K562 (cell line): ENCODE data around the gene UNKL. TPM values are rescaled to one million over a fixed set of nuclear protein-coding genes. Genes with fewer than 3 reads are reported as not detected.

Source experiments
- ATF7 ChIP-seq: fragments of 450-650 bp; IDR thresholded peaks from 2 replicates; pipeline ENCODE4 v1.7.1; 2014; ENCODE audit warnings: mild to moderate bottlenecking, moderate library complexity
- CXXC5 ChIP-seq: fragments of 250-450 bp; sonication (Bioruptor Pico); IDR thresholded peaks from 2 replicates; pipeline ENCODE4 v1.8.0; 2022; ENCODE audit warnings: inconsistent platforms, mild to moderate bottlenecking, moderate library complexity
- GTF2F1 ChIP-seq: IDR thresholded peaks from 2 replicates; pipeline ENCODE4 v1.6.1; 2011; ENCODE audit warnings: low read depth, low read length, improper control_type of control experiment
- KDM5B ChIP-seq: fragments of 200-600 bp; sonication (generic); IDR thresholded peaks from 2 replicates; pipeline ENCODE4 v1.6.1; 2012; ENCODE audit warnings: low read depth, mild to moderate bottlenecking, moderate library complexity, low read length, control low read depth, inconsistent platforms; ENCODE audit not compliant: insufficient replicate concordance
- NR2F6 ChIP-seq: fragments of 450-650 bp; formaldehyde crosslinking; IDR thresholded peaks from 2 replicates; pipeline ENCODE4 v1.4.0; 2020; ENCODE audit warnings: mild to moderate bottlenecking
- OTX1 ChIP-seq: fragments of 450-650 bp; formaldehyde crosslinking; IDR thresholded peaks from 2 replicates; pipeline ENCODE4 v1.4.0; 2022; ENCODE audit warnings: mild to moderate bottlenecking
- POLR2H ChIP-seq: IDR thresholded peaks from 2 replicates; pipeline ENCODE4 v1.6.1; 2016; ENCODE audit warnings: missing genetic modification characterization, low read depth, mild to moderate bottlenecking, control low read depth, missing compliant biosample characterization, moderate library complexity
- POU5F1 ChIP-seq: fragments of 150-350 bp; IDR thresholded peaks from 2 replicates; pipeline ENCODE4 v1.6.1; 2014; ENCODE audit warnings: borderline replicate concordance, low read length, low read depth, mild to moderate bottlenecking; ENCODE audit not compliant: partially characterized antibody
- RBM14 ChIP-seq: fragments of 200-400 bp; formaldehyde crosslinking; IDR thresholded peaks from 2 replicates; pipeline ENCODE4 v1.6.1; 2018; ENCODE audit warnings: low read depth, mild to moderate bottlenecking, low read length, moderate library complexity, borderline replicate concordance; ENCODE audit not compliant: insufficient read depth
- STAG1 ChIP-seq: sonication (generic); formaldehyde crosslinking; IDR thresholded peaks from 2 replicates; pipeline ENCODE4 v1.5.0; 2020; ENCODE audit warnings: missing genetic modification reagents, borderline replicate concordance
- ZFP1 ChIP-seq: fragments of 450-650 bp; formaldehyde crosslinking; IDR thresholded peaks from 2 replicates; pipeline ENCODE4 v1.4.0; 2020; ENCODE audit warnings: mild to moderate bottlenecking, mixed read lengths
- ZNF24 ChIP-seq: fragments of 450-650 bp; IDR thresholded peaks from 2 replicates; pipeline ENCODE4 v1.6.1; 2016
- ZNF408 ChIP-seq: fragments of 250-450 bp; sonication (Bioruptor Pico); IDR thresholded peaks from 2 replicates; pipeline ENCODE4 v1.4.0; 2020; ENCODE audit warnings: low read depth, mild to moderate bottlenecking, moderate library complexity
- ZNF75A ChIP-seq: fragments of 450-650 bp; formaldehyde crosslinking; IDR thresholded peaks from 2 replicates; pipeline ENCODE4 v1.4.0; 2020; ENCODE audit warnings: mild to moderate bottlenecking
- polyA plus RNA-seq, 8 experiments: library from polyadenylated mRNA; depleted of rRNA in 4 of 8; stranded (reverse) in 5 of 8; unstranded in 3 of 8; fragments of >200 nt; fragmentation: Nextera tagmentation in 2 of 8; fragmentation: Illumina TruSeq in 1 of 8; extraction: Ambion mirVana in 2 of 8; extraction: Trizol in 1 of 8; gene quantifications; 2 replicates each; pipeline versions ENCODE4 v1.2.1 to v1.2.3, GENCODE V29; 2011 to 2014; ENCODE audit warnings: inconsistent platforms in 1 of 8, missing spikeins in 1 of 8
- total RNA-seq, 7 experiments: library from RNA; depleted of rRNA in 6 of 7; stranded (reverse); fragments of >200 nt in 6 of 7; fragmentation: Illumina TruSeq in 2 of 7; extraction: Trizol in 2 of 7; gene quantifications; 2 replicates each; pipeline versions ENCODE4 v1.2.1 to v1.2.3, GENCODE V29; 2011 to 2021; ENCODE audit warnings: low replicate concordance in 1 of 7
- TF ChIP-seq, protein P1 (sequence below): sonication (generic); formaldehyde crosslinking; IDR thresholded peaks from 2 replicates; pipeline ENCODE4 v1.8.1; 2023; ENCODE audit warnings: mild to moderate bottlenecking, missing genetic modification reagents
- TF ChIP-seq, protein P2 (sequence below): fragments of 250-450 bp; sonication (Bioruptor Pico); IDR thresholded peaks from 2 replicates; pipeline ENCODE4 v1.5.0; 2021
- TF ChIP-seq, protein P3 (sequence below), 2 experiments: IDR thresholded peaks; 2 replicates each; pipeline ENCODE4 v1.6.1; 2011; ENCODE audit warnings: borderline replicate concordance in 1 of 2, control low read depth in 1 of 2, low read depth in 1 of 2, low read length in 1 of 2, mild to moderate bottlenecking in 1 of 2, mixed read lengths in 1 of 2, moderate library complexity in 1 of 2; ENCODE audit not compliant: insufficient read depth in 1 of 2, insufficient read length in 1 of 2, poor library complexity in 1 of 2, severe bottlenecking in 1 of 2; ENCODE audit errors: extremely low read depth in 1 of 2
- TF ChIP-seq, protein P4 (sequence below): fragments of 450-650 bp; IDR thresholded peaks from 2 replicates; pipeline ENCODE4 v1.7.1; 2018; ENCODE audit warnings: mild to moderate bottlenecking, low read depth; ENCODE audit not compliant: partially characterized antibody
- TF ChIP-seq, protein P5 (sequence below): fragments of 450-650 bp; formaldehyde crosslinking; IDR thresholded peaks from 2 replicates; pipeline ENCODE4 v1.4.0; 2022; ENCODE audit warnings: missing genetic modification characterization

Gene UNKL
- total and polyA plus RNA-seq, 9 of the 15 experiments (the other 6 are each of a cell fraction or from before 2014, with no cell fraction given): 0.37 to 30.2 (median 5.1) TPM

DNA sequence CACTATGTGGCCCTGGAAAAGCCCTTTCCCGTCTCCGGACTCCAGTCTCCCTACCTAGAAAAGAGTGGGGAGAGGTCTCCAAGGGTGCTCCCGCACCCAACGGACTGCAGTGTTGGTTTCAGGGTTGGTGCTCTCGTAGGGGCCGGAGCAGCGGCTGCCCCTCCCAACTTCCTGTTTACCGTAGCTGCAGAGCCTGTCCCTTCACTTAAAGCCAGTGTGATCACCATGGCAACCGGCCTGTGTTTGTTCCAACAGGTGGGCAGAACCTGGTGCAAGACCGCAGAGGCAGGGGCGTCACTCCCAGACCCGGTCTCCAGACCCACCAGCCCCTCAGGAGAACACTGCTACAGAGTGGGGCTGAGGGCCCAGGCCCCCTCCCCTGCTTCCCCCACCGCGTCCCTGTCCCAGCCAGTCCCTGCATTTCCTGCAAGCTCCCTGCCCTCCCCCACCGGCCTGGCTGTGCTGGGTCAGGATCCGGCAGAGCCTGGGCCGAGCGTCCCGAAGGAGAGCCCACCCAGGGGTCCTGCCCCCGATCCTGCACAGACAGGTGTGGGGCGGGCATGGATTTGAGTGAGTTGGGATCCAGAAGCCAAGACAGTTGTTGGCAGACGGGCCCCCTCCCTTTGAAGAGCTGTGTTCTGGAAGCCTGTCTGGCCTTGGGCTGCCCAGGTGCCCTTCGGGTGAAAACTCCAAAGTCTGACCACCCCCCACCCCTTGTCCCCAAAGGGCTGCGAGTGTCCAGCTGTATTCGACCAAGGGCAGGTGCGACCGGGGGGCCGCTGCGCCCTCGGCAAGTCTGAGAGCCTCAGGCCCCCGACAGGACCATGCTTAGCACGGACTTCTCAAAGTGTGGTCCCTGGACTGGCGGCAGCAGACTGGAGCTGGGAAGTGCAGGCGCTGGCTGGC is 82.5 kb downstream of the UNKL start (continued):
- no peak for TF ChIP-seq POLR2H (tag)
- TF ChIP-seq, protein P1, sequence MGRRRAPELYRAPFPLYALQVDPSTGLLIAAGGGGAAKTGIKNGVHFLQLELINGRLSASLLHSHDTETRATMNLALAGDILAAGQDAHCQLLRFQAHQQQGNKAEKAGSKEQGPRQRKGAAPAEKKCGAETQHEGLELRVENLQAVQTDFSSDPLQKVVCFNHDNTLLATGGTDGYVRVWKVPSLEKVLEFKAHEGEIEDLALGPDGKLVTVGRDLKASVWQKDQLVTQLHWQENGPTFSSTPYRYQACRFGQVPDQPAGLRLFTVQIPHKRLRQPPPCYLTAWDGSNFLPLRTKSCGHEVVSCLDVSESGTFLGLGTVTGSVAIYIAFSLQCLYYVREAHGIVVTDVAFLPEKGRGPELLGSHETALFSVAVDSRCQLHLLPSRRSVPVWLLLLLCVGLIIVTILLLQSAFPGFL: no peak
- no peak for TF ChIP-seq ZNF408
- TF ChIP-seq ZFP1 (CRISPR knock-in tag): no peak
- TF ChIP-seq CXXC5 (CRISPR knock-in tag): peak; percentile 23; the same call in 1 of the 2 replicates
- no peak for TF ChIP-seq POU5F1
- TF ChIP-seq, protein P2, sequence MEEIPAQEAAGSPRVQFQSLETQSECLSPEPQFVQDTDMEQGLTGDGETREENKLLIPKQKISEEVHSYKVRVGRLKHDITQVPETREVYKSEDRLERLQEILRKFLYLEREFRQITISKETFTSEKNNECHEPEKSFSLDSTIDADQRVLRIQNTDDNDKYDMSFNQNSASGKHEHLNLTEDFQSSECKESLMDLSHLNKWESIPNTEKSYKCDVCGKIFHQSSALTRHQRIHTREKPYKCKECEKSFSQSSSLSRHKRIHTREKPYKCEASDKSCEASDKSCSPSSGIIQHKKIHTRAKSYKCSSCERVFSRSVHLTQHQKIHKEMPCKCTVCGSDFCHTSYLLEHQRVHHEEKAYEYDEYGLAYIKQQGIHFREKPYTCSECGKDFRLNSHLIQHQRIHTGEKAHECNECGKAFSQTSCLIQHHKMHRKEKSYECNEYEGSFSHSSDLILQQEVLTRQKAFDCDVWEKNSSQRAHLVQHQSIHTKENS: no peak
- no peak for TF ChIP-seq RBM14
- TF ChIP-seq OTX1 (CRISPR knock-in tag): no peak
- no peak for TF ChIP-seq ZNF75A (CRISPR knock-in tag)
- no peak for TF ChIP-seq KDM5B
- TF ChIP-seq, protein P3, sequence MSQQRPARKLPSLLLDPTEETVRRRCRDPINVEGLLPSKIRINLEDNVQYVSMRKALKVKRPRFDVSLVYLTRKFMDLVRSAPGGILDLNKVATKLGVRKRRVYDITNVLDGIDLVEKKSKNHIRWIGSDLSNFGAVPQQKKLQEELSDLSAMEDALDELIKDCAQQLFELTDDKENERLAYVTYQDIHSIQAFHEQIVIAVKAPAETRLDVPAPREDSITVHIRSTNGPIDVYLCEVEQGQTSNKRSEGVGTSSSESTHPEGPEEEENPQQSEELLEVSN (IDR thresholded peaks at IDR 0.05; ENCODE audit: borderline replicate concordance in 1 of 2, extremely low read depth in 1 of 2, insufficient read depth in 1 of 2, insufficient read length in 1 of 2, low read depth in 1 of 2, low read length in 1 of 2, poor library complexity in 1 of 2, severe bottlenecking in 1 of 2): no peak
- TF ChIP-seq ATF7: peak; percentile 33; the same call in 1 of the 2 replicates
- TF ChIP-seq GTF2F1: no peak
- TF ChIP-seq, protein P4, sequence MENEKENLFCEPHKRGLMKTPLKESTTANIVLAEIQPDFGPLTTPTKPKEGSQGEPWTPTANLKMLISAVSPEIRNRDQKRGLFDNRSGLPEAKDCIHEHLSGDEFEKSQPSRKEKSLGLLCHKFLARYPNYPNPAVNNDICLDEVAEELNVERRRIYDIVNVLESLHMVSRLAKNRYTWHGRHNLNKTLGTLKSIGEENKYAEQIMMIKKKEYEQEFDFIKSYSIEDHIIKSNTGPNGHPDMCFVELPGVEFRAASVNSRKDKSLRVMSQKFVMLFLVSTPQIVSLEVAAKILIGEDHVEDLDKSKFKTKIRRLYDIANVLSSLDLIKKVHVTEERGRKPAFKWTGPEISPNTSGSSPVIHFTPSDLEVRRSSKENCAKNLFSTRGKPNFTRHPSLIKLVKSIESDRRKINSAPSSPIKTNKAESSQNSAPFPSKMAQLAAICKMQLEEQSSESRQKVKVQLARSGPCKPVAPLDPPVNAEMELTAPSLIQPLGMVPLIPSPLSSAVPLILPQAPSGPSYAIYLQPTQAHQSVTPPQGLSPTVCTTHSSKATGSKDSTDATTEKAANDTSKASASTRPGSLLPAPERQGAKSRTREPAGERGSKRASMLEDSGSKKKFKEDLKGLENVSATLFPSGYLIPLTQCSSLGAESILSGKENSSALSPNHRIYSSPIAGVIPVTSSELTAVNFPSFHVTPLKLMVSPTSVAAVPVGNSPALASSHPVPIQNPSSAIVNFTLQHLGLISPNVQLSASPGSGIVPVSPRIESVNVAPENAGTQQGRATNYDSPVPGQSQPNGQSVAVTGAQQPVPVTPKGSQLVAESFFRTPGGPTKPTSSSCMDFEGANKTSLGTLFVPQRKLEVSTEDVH: no peak
- TF ChIP-seq NR2F6 (CRISPR knock-in tag): no peak
- no peak; the same call in 1 of the 2 replicates for TF ChIP-seq ZNF24
- TF ChIP-seq, protein P5, sequence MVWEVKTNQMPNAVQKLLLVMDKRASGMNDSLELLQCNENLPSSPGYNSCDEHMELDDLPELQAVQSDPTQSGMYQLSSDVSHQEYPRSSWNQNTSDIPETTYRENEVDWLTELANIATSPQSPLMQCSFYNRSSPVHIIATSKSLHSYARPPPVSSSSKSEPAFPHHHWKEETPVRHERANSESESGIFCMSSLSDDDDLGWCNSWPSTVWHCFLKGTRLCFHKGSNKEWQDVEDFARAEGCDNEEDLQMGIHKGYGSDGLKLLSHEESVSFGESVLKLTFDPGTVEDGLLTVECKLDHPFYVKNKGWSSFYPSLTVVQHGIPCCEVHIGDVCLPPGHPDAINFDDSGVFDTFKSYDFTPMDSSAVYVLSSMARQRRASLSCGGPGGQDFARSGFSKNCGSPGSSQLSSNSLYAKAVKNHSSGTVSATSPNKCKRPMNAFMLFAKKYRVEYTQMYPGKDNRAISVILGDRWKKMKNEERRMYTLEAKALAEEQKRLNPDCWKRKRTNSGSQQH (CRISPR knock-in tag): no peak
- TF ChIP-seq STAG1 (CRISPR knock-in tag): no peak
